Keratinocyte (primary cell): Measurements from ENCODE around the gene TLK1. TPM values are rescaled to one million over a fixed set of nuclear protein-coding genes. Genes with fewer than 3 reads are reported as not detected.

Source experiments
- DNase-seq: peaks from one replicate; pipeline ENCODE4 v3.0.0-alpha.2; 2011; ENCODE audit warnings: low read depth, missing footprints, low spot score
- FAIRE-seq: peaks from 2 replicates; lab custom pipeline; 2011; peaks lifted over from hg19 to GRCh38; lab: Jason Lieb, UNC
- H2AFZ ChIP-seq: 2 replicates; pipeline ENCODE4 v1.6.0; 2012; ENCODE audit warnings: low read length, control low read depth, inconsistent platforms; ENCODE audit not compliant: control insufficient read depth
- H3K27ac ChIP-seq: 2 replicates; pipeline ENCODE4 v1.5.1; 2011; ENCODE audit warnings: low read length; ENCODE audit not compliant: control insufficient read depth, insufficient read depth
- H3K27me3 ChIP-seq: 3 replicates; pipeline ENCODE4 v1.6.0; 2011; ENCODE audit warnings: low read length; ENCODE audit not compliant: control insufficient read depth, insufficient read depth; ENCODE audit errors: extremely low read depth
- H3K36me3 ChIP-seq, 2 experiments: 2 replicates in 1 of 2; 3 replicates in 1 of 2; pipeline ENCODE4 v1.5.1; 2011; ENCODE audit warnings: low read length in 2 of 2, mild to moderate bottlenecking in 1 of 2; ENCODE audit not compliant: control insufficient read depth in 2 of 2, insufficient read depth in 2 of 2; ENCODE audit errors: extremely low read depth in 1 of 2
- H3K4me1 ChIP-seq: 3 replicates; pipeline ENCODE4 v1.5.1; 2011; ENCODE audit warnings: low read length; ENCODE audit not compliant: control insufficient read depth, insufficient read depth; ENCODE audit errors: extremely low read depth
- H3K4me2 ChIP-seq: 3 replicates; pipeline ENCODE4 v1.6.0; 2011; ENCODE audit warnings: low read depth, low read length; ENCODE audit not compliant: control insufficient read depth, insufficient read depth; ENCODE audit errors: extremely low read depth
- H3K4me3 ChIP-seq, 3 experiments: fragments of 200-600 bp in 1 of 3; sonication (generic) in 1 of 3; 2 replicates in 2 of 3; 3 replicates in 1 of 3; pipeline ENCODE4 v1.5.1; 2011 to 2016; ENCODE audit warnings: low read length in 3 of 3, mild to moderate bottlenecking in 3 of 3, control low read depth in 2 of 3, inconsistent platforms in 1 of 3, low read depth in 1 of 3, mixed read lengths in 1 of 3, mixed run types in 1 of 3, moderate library complexity in 1 of 3; ENCODE audit not compliant: control insufficient read depth in 2 of 3, insufficient read depth in 2 of 3; ENCODE audit errors: extremely low read depth in 1 of 3
- H3K79me2 ChIP-seq: 2 replicates; pipeline ENCODE4 v1.6.0; 2012; ENCODE audit warnings: low read length; ENCODE audit not compliant: control insufficient read depth, insufficient read depth
- H3K9ac ChIP-seq: 3 replicates; pipeline ENCODE4 v1.6.0; 2011; ENCODE audit warnings: low read length; ENCODE audit not compliant: control insufficient read depth, insufficient read depth; ENCODE audit errors: extremely low read depth
- H3K9me1 ChIP-seq: 3 replicates; pipeline ENCODE4 v1.6.0; 2011; ENCODE audit warnings: low read length; ENCODE audit not compliant: control insufficient read depth, insufficient read depth; ENCODE audit errors: extremely low read depth
- H3K9me3 ChIP-seq: 2 replicates; pipeline ENCODE4 v1.5.1; 2012; ENCODE audit warnings: low read depth, low read length; ENCODE audit not compliant: control insufficient read depth
- H4K20me1 ChIP-seq: 3 replicates; pipeline ENCODE4 v1.6.0; 2011; ENCODE audit warnings: low read length; ENCODE audit not compliant: control insufficient read depth, insufficient read depth; ENCODE audit errors: extremely low read depth
- EZH2 ChIP-seq: IDR thresholded peaks from one replicate; pipeline ENCODE4 v1.6.1; 2012; ENCODE audit warnings: inconsistent platforms, mild to moderate bottlenecking, low read length, moderate library complexity
- dilution Hi-C: fragments of 300-500 bp; cut with MboI; formaldehyde crosslinking; loops from one replicate; pipeline ENCODE4 v1.7.0; 2020; ENCODE audit warnings: low sequenced_read_pairs; ENCODE audit not compliant: extremely low pct_ligation_motif_present
- polyA plus RNA-seq, 5 experiments: library from polyadenylated mRNA; depleted of rRNA in 3 of 5; stranded (reverse) in 3 of 5; stranded (forward) in 1 of 5; unstranded in 1 of 5; fragments of >200 nt; gene quantifications; 1 replicate in 1 of 5; 2 replicates in 3 of 5; 3 replicates in 1 of 5; pipeline versions ENCODE4 v1.2.1 to v1.2.3, GENCODE V29; 2011 to 2012; ENCODE audit warnings: missing spikeins in 2 of 5, low read depth in 1 of 5, low replicate concordance in 1 of 5
- TF ChIP-seq, protein P1 (sequence below), 3 experiments: IDR thresholded peaks in 1 of 3; conservative IDR thresholded peaks in 1 of 3; optimal IDR thresholded peaks in 1 of 3; 2 replicates in 2 of 3; 3 replicates in 1 of 3; pipeline versions ENCODE3 to v1.5.1; 2011; ENCODE audit warnings: low read length in 3 of 3, mild to moderate bottlenecking in 3 of 3, moderate library complexity in 2 of 3, control low read depth in 1 of 3, inconsistent platforms in 1 of 3; ENCODE audit not compliant: insufficient read depth in 2 of 3; ENCODE audit errors: extremely low read depth in 1 of 3

The TLK1 gene
- polyA plus RNA-seq, 1 donor (not counting 4 experiments of a cell fraction or from before 2014, with no cell fraction given), result 14.7 TPM

DNA sequence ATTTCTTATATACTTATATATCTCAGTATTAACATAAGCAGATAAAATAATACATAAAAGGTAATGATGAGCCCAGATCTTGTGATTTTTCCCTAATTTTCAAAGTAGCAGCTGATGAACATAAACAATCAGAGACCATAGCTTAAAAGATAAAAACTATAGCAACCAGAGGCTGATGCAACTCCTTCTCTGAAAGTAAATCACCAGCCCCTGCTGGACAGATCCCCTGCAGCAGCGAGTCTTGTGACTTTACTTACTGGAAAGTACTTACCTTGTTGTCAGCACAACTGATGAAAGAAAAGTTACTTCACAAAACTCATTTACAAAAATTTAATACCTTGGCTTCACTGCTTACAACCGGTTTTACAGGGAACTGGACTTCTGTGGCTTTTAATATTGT is 164.4 kb downstream of the TLK1 start:
- Histone ChIP-seq H2AFZ (no peak overlapping the region), H3K4me2 (no peak overlapping the region), H3K9ac (no peak overlapping the region), H3K4me3 (no peak overlapping the region), H4K20me1 (no peaks in the 10 kb centered on the region), H3K27me3 (no peaks in the 10 kb centered on the region), H3K27ac (no peak overlapping the region), H3K9me3 (no peaks in the 10 kb centered on the region), H3K9me1 (no peaks in the 10 kb centered on the region), H3K36me3 (peaks cover 3 to 7% of the 10 kb centered on the region in 2 experiments), H3K4me1 (no peaks in the 10 kb centered on the region), H3K79me2 (no peaks in the 10 kb centered on the region)
- TF ChIP-seq, protein P1, sequence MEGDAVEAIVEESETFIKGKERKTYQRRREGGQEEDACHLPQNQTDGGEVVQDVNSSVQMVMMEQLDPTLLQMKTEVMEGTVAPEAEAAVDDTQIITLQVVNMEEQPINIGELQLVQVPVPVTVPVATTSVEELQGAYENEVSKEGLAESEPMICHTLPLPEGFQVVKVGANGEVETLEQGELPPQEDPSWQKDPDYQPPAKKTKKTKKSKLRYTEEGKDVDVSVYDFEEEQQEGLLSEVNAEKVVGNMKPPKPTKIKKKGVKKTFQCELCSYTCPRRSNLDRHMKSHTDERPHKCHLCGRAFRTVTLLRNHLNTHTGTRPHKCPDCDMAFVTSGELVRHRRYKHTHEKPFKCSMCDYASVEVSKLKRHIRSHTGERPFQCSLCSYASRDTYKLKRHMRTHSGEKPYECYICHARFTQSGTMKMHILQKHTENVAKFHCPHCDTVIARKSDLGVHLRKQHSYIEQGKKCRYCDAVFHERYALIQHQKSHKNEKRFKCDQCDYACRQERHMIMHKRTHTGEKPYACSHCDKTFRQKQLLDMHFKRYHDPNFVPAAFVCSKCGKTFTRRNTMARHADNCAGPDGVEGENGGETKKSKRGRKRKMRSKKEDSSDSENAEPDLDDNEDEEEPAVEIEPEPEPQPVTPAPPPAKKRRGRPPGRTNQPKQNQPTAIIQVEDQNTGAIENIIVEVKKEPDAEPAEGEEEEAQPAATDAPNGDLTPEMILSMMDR (optimal IDR thresholded peaks at IDR 0.05 in 1 of 3, IDR thresholded peaks at IDR 0.05 in 1 of 3, conservative IDR thresholded peaks at IDR 0.05 in 1 of 3; ENCODE audit: extremely low read depth in 1 of 3, insufficient read depth in 2 of 3, low read length in 3 of 3), result no peak
- no peak for TF ChIP-seq EZH2
- DNase-seq, result no peak
- dilution Hi-C loops, result no loop called here
- no peak for FAIRE-seq

DNA sequence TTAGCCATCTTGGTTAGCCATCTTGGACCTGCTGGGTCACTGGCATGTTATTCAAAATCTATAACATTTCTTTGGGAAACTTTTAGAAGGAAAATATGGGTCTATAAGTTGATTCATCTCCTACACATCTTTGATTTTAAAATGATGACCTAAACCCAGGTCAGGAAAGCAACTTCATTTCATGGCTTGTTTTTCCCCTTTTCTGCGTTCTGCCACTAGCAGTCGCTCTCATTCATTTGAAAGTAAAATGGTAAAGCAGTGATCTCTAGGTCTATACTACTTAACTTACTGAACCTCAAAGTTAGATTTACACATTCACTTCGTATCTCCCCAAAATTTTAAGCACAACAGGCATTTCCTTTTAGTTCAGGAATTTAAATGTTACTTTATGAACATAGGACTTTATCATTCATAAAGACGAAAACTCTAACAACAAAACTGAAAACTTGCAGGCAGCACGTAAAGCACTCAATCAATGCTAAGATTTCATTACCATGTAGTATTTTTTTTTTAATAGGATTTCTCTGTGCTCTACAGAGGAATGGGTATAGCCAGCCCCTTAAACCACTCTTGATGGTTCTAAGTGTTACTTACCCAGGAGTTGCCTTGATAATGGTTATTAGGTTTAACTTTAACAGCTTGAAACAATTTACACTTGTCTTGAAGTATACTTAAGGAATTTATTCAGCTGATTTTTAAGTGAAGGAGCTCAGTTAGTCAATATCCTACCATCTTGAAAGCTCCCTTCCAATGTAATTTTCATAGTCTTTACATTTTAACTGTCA is 169.1 kb downstream of the TLK1 start:
- dilution Hi-C loops, result no loop called here
- no peak overlapping the region for H3K4me3 ChIP-seq

More for the DNA sequence above, 169.1 kb downstream of the TLK1 start:
- Histone ChIP-seq H3K27ac (no peak overlapping the region), H3K9me3 (no peaks in the 10 kb centered on the region), H3K36me3 (peaks cover 0 to 9% of the 10 kb centered on the region in 2 experiments), H3K9me1 (no peaks in the 10 kb centered on the region), H3K9ac (no peak overlapping the region), H2AFZ (no peak overlapping the region), H3K4me2 (no peak overlapping the region), H3K4me1 (no peaks in the 10 kb centered on the region), H3K27me3 (no peaks in the 10 kb centered on the region), H4K20me1 (no peaks in the 10 kb centered on the region), H3K79me2 (no peaks in the 10 kb centered on the region)
- TF ChIP-seq, protein P1 (optimal IDR thresholded peaks at IDR 0.05 in 1 of 3, IDR thresholded peaks at IDR 0.05 in 1 of 3, conservative IDR thresholded peaks at IDR 0.05 in 1 of 3; ENCODE audit: extremely low read depth in 1 of 3, insufficient read depth in 2 of 3, low read length in 3 of 3), result no peak
- TF ChIP-seq EZH2, result no peak
- DNase-seq (no peak), FAIRE-seq (no peak)
